Ectodermal cell (in vitro differentiated cells): ENCODE data around the gene VCAM1. TPM values are rescaled to one million over a fixed set of nuclear protein-coding genes. Genes with fewer than 3 reads are reported as not detected.

Source experiments
- H3K27ac ChIP-seq: 2 replicates; pipeline ENCODE4 v1.7.0; 2013; ENCODE audit warnings: mild to moderate bottlenecking, low read depth, low read length; ENCODE audit not compliant: insufficient read depth, poor library complexity, severe bottlenecking
- H3K27me3 ChIP-seq: 2 replicates; pipeline ENCODE4 v1.7.0; 2013; ENCODE audit warnings: mild to moderate bottlenecking, low read length; ENCODE audit not compliant: insufficient read depth, control insufficient read depth, poor library complexity, severe bottlenecking
- H3K36me3 ChIP-seq: one replicate; pipeline ENCODE4 v1.7.0; 2013; ENCODE audit warnings: low read length; ENCODE audit not compliant: control insufficient read depth, insufficient read depth
- H3K4me1 ChIP-seq: one replicate; pipeline ENCODE4 v1.7.0; 2013; ENCODE audit warnings: low read length; ENCODE audit not compliant: control insufficient read depth, insufficient read depth
- H3K4me3 ChIP-seq: 2 replicates; pipeline ENCODE4 v1.7.0; 2013; ENCODE audit warnings: low read depth, low read length, control low read depth; ENCODE audit not compliant: insufficient read depth
- H3K9me3 ChIP-seq: 2 replicates; pipeline ENCODE4 v1.7.0; 2013; ENCODE audit warnings: mild to moderate bottlenecking, low read length, moderate library complexity; ENCODE audit not compliant: control insufficient read depth
- WGBS, 2 experiments: methylation state at CpG; one replicate each; pipeline ENCODE4 v1.1.7; 2013; ENCODE audit warnings: missing lambda C conversion rate in 2 of 2; 5-methylcytosine and 5-hydroxymethylcytosine counted together
- polyA plus RNA-seq, 4 experiments: library from polyadenylated mRNA; stranded (reverse); fragments of 50-300 nt; gene quantifications; one replicate each; pipeline ENCODE4 v1.2.3, GENCODE V29; 2013

VCAM1 gene, protein sequence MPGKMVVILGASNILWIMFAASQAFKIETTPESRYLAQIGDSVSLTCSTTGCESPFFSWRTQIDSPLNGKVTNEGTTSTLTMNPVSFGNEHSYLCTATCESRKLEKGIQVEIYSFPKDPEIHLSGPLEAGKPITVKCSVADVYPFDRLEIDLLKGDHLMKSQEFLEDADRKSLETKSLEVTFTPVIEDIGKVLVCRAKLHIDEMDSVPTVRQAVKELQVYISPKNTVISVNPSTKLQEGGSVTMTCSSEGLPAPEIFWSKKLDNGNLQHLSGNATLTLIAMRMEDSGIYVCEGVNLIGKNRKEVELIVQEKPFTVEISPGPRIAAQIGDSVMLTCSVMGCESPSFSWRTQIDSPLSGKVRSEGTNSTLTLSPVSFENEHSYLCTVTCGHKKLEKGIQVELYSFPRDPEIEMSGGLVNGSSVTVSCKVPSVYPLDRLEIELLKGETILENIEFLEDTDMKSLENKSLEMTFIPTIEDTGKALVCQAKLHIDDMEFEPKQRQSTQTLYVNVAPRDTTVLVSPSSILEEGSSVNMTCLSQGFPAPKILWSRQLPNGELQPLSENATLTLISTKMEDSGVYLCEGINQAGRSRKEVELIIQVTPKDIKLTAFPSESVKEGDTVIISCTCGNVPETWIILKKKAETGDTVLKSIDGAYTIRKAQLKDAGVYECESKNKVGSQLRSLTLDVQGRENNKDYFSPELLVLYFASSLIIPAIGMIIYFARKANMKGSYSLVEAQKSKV
- 3.2 TPM for polyA plus RNA-seq (2013, experiment 1 of 4)
- polyA plus RNA-seq (2013, experiment 2 of 4): 2.6 TPM
- 5.1 TPM for polyA plus RNA-seq (2013, experiment 3 of 4)
- 5.2 TPM for polyA plus RNA-seq (2013, experiment 4 of 4)

DNA sequence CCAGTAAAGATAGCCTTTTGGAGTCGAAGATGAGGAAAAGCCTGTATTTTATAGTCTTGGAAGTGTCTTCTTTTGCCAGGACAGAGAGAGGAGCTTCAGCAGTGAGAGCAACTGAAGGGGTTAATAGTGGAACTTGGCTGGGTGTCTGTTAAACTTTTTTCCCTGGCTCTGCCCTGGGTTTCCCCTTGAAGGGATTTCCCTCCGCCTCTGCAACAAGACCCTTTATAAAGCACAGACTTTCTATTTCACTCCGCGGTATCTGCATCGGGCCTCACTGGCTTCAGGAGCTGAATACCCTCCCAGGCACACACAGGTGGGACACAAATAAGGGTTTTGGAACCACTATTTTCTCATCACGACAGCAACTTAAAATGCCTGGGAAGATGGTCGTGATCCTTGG is at the start of gene VCAM1:
TSS of gene VCAM1 (plus strand) at position 253 of the 400 bp plus-strand sequence. CDS start at position 372, 119 bp downstream.
- Histone ChIP-seq H3K36me3 (no peaks in the 10 kb centered on the region), H3K9me3 (no peaks in the 10 kb centered on the region), H3K27me3 (no peaks in the 10 kb centered on the region), H3K27ac (no peak within 1 kb of the TSS), H3K4me3 (no peak within 1 kb of the TSS), H3K4me1 (peaks cover 5% of the 10 kb centered on the region)
- 16 to 19% methylated on average over 7 of the region's 7 CpGs for WGBS, 2 experiments

DNA sequence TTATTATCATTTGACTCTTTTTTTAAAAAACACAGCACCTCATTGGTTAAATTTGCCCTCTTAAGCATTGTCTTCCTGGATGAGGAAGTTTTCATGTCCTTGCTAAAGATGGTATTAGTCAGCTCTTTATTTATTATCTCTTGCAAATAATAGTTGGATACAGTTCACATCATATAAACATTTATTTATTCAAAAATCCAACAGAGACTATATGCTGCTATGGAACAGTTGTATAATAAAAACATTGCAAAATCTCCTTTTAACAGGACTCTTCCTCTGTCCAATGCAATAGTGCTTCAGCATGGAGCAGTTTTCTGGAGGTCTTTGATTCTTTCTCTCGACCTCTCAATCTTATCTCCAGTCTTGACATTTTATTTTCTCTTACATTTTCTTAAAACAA is 49.5 kb upstream of the VCAM1 start:
- whole genome bisulfite sequencing, 2 experiments: 72 to 88% methylated on average over 1 of the region's 1 CpG

GRCh38 chr1:100671601-100672000 is 47.9 kb upstream of the VCAM1 start:
- H3K4me3 ChIP-seq: no peak overlapping the region

More for the DNA sequence above, 49.5 kb upstream of the VCAM1 start:
- no peak overlapping the region for H3K4me3 ChIP-seq
- no peaks in the 10 kb centered on the region for H3K4me1 ChIP-seq
- no peak overlapping the region for H3K27ac ChIP-seq
- no peaks in the 10 kb centered on the region for H3K36me3 ChIP-seq
- no peaks in the 10 kb centered on the region for H3K9me3 ChIP-seq
- H3K27me3 ChIP-seq: no peaks in the 10 kb centered on the region

DNA sequence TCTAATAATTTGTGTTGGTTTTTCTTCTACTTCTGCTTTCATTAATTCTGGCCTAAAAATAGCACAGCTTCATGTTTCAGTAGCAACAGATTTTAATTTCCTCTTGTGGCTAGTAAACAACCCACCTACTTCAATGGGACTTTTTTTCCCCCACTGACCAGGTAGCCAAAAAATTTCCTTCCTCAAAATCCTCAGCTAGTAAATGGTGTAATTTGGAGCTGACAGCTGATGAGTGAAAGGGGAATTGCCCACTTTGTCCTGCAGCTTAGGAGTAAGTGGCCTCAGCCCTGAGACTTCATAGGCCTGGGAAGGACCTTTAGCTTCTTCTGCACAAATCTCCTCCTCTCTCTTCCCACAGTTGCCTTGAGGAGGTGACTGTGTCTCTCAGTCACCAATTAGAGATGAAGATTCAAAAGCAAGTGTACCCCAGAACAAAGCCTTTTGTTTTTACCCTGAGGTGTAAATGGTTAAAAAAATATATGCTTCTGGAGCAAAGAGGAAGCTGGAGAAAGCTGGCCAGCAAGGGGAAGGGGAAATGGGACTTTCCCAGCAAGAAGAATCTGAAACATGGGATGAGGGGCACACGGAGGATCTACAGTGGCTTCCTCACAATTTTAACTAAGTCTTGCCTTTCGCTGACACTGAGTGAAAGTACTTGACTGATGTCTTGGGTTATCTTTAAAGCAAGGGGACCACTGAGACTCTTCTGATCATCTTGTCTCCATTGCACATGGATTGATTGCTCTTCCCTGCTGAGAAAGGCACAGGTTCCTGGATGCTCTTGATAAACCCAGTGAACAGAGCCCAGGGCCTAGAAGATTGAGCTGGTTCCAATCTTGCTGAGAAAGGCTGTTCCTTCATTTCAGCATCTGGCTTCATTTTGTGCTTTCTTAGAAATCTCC is 35.8 kb upstream of the VCAM1 start:
- Histone ChIP-seq H3K4me1 (no peaks in the 10 kb centered on the region), H3K4me3 (no peak overlapping the region), H3K36me3 (no peaks in the 10 kb centered on the region), H3K27me3 (no peaks in the 10 kb centered on the region), H3K27ac (no peak overlapping the region), H3K9me3 (no peaks in the 10 kb centered on the region)
- WGBS, 2 experiments: 88 to 96% methylated on average over 2 of the region's 2 CpGs

More at GRCh38 chr1:100671601-100672000, 47.9 kb upstream of the VCAM1 start:
- Histone ChIP-seq H3K9me3 (no peaks in the 10 kb centered on the region), H3K27ac (no peak overlapping the region), H3K27me3 (no peaks in the 10 kb centered on the region), H3K4me1 (no peaks in the 10 kb centered on the region), H3K36me3 (no peaks in the 10 kb centered on the region)

GRCh38 chr1:100699744-100700143 is 19.8 kb upstream of the VCAM1 start:
- Histone ChIP-seq H3K4me3 (no peak overlapping the region), H3K4me1 (no peaks in the 10 kb centered on the region), H3K27me3 (no peaks in the 10 kb centered on the region), H3K36me3 (no peaks in the 10 kb centered on the region), H3K27ac (no peak overlapping the region), H3K9me3 (no peaks in the 10 kb centered on the region)
- WGBS, 2 experiments: 100% methylated on average over 1 of the region's 1 CpG; no CpG with 5 or more reads in 1 of the 2 experiments

DNA sequence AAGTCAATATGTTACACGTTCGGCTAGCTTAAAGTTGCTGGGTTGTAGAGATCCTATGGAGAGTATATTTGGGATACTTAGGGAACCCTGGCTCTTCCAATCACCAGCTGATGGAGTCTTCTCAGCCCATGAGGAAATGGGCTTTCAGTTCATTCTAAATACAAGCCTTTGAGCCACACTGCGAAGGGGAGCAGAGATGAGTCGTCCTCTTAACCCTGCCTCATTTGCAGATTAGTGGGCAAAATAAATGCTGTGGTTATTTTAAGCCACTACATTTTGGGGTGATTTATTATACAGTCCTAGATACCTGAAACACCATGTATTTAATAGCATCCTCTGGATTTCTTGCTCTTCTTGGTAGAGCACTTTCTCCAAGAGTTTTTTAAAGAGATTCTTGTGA is 19.0 kb upstream of the VCAM1 start:
- H3K4me3 ChIP-seq: no peak overlapping the region
- H3K36me3 ChIP-seq: no peaks in the 10 kb centered on the region
- H3K9me3 ChIP-seq: no peaks in the 10 kb centered on the region
- 94 to 95% methylated on average over 4 of the region's 4 CpGs for WGBS, 2 experiments
- no peaks in the 10 kb centered on the region for H3K27me3 ChIP-seq
- H3K4me1 ChIP-seq: no peaks in the 10 kb centered on the region
- H3K27ac ChIP-seq: no peak overlapping the region

DNA sequence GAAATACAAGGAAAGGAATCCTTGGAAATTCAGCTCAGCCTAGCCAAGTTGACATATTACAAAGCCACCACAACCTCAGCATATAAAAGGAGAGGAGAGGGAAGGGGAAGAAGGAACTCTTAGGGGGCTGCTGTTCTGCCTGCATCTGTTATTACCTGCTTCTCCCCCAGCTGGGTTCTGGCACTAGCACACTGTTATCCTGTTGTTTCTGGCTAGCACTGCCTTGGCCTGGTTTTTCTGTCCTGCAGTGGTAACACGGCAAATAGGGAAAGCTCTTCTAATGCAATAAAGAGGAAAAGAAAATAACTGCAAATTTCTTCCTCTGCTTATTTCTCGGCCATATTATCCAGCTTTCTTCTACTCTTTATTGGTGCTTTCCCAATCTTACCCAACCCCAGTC is 16.5 kb upstream of the VCAM1 start:
- Histone ChIP-seq H3K27me3 (no peaks in the 10 kb centered on the region), H3K9me3 (no peaks in the 10 kb centered on the region), H3K27ac (no peak overlapping the region), H3K4me1 (no peaks in the 10 kb centered on the region), H3K36me3 (no peaks in the 10 kb centered on the region), H3K4me3 (no peak overlapping the region)
- WGBS, 2 experiments: 84 to 85% methylated on average over 2 of the region's 2 CpGs

- H3K36me3 ChIP-seq: no peaks in the 10 kb centered on the region
- H3K4me1 ChIP-seq: no peaks in the 10 kb centered on the region
- H3K4me3 ChIP-seq: no peak overlapping the region
- H3K27me3 ChIP-seq: no peaks in the 10 kb centered on the region
- WGBS, 2 experiments: 95 to 98% methylated on average over 2 of the region's 2 CpGs
- H3K9me3 ChIP-seq: no peaks in the 10 kb centered on the region
- no peak overlapping the region for H3K27ac ChIP-seq
These were observed 15.8 kb upstream of the VCAM1 start for GRCh38 chr1:100703716-100704115.

DNA sequence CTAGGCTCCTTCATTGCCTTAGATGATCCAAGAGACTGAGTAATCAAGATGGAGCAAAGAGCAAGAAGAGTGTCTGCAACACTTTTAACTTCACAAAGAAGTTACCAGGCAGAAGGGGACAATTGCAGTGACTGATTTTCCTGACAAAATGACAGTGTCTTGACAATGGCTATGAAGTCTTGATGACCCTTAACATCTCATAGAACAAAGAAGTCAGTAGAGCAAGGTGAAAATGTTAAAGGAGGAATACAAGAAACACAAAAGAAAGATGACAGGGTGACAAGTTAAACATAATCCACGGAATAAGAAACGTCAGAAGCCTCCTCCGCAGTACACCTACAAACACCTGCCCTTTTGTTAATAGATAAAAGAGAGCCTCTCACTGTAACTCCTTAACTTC is 15.1 kb upstream of the VCAM1 start:
- 88 to 94% methylated on average over 3 of the region's 3 CpGs for WGBS, 2 experiments
- Histone ChIP-seq H3K27me3 (no peaks in the 10 kb centered on the region), H3K36me3 (no peaks in the 10 kb centered on the region), H3K4me1 (no peaks in the 10 kb centered on the region), H3K9me3 (no peaks in the 10 kb centered on the region), H3K4me3 (no peak overlapping the region), H3K27ac (no peak overlapping the region)
